Right ventricle myocardium inferior (tissue), 1 donor: Measurements from ENCODE around the gene HEPACAM2. TPM values are rescaled to one million over a fixed set of nuclear protein-coding genes. Genes with fewer than 3 reads are reported as not detected.

Experiments used
- ATAC-seq: fragments of 200-7000 bp; cut with Tn5 transposase; one replicate; pipeline ENCODE4 v1.9.1; 2020; ENCODE audit warnings: mild to moderate bottlenecking, moderate library complexity
- DNase-seq: peaks from one replicate; pipeline ENCODE4 v3.0.0; 2021; ENCODE audit errors: missing footprints
- intact Hi-C: fragments of 100-400 bp; cut with DNase I; formaldehyde crosslinking; loops from one replicate; pipeline ENCODE4 v1.11.0; 2022
- total RNA-seq: library from RNA; stranded (reverse); fragmentation: NEBNext Ultra II Directional; extraction: Animal tissue kit (Norgen Biotek cat#: 25700); gene quantifications from one replicate; pipeline ENCODE4 v1.2.1, GENCODE V29; 2021
- donor health status: DM: no; HTN: yes; CAD: no; lungs with severe emphysema.

HEPACAM2 gene
- total RNA-seq, 1 donor from 2014 or later, result not detected

DNA sequence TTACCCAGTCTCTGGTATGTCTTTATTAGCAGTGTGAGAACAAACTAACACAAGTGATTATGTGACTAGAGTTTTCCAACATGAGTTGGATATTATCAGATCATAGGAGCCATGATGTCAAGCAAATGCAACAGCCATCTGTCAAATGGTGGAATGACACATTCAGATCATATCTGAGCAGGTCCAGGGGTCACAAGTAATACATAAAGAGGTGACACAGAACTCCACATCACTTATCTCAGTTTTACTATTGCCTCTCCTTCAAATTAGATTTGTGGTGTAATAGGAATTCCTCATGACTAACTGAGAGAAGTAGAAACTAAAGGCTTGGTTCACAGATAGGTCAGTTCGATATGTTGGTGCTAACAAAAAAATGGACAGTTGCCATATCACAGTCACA lies 65.9 kb downstream of the HEPACAM2 start:
- DNase-seq (no peak), ATAC-seq (no peak)
- intact Hi-C loops, result no loop called here

DNA sequence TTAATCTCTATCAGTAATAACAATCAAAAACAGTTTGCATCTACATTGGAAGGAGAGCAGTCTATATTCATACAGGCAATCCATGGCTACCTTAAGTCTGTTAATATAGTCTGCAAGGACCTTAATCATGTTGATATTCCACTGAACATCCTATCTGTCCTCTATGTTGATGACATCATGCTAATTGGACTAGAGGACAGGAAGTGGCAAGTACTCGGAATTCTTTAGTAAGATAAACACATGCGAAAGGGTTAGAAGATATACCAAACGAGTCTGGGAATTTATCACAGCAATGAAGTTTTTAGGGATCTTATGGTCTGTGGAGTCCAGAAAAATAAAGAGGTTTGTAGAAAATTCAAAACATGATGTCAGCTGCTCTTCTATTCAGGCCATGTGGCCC lies 66.8 kb downstream of the HEPACAM2 start:
- intact Hi-C loops, result no loop called here
- ATAC-seq, result no peak
- no peak for DNase-seq

DNA sequence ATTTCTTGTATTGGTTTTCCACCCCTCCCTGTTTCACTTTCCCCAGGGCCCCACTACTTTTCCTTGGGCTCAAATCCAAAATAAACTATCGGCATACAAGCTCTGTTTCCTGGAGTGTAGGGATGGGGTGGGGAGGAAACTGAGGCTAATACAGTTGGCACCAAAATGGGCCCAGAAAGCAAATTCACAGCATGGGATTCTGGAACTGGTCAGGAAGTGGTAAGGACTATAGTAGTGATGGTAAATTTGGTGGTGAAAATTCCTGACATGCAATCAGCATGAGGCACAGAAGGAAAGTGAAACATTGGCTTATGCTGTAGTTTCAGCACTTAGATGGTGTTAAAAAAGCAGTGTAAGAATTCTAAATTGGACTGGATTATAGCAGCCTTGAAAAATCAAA lies 69.4 kb downstream of the HEPACAM2 start:
- DNase-seq (no peak), ATAC-seq (no peak)
- intact Hi-C loops, result no loop called here

DNA sequence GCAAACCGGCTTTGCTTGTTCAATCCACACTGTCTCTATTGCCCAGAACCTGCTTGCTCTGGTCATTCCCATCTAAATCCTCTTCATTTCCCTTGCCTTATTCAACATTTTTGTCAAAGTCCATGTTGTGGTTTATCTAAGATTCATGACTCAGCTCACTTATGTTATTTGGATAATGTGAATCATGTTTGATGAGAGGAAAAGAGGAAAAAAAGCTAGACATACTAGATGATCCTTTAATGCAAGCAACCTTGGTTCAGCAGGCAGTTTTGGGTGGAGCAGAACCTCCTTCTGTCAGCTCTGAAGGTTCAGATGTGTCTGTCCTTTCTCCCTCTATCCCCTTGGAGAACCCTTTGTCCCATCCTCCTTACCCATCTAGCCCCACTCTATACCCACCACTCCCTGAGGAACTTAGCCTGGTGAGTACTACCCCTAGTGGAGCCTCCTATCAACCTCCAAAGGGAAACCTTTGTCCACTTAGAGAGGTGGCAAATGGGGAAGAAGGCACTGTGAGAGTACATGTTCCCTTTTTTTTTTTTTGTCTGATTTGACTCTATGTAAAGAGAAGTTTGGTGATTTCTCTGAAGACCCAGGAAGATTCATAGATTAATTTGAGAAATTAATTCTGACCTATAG lies 76.0 kb downstream of the HEPACAM2 start:
- intact Hi-C loops, result no loop called here
- DNase-seq, result no peak
- no peak for ATAC-seq

DNA sequence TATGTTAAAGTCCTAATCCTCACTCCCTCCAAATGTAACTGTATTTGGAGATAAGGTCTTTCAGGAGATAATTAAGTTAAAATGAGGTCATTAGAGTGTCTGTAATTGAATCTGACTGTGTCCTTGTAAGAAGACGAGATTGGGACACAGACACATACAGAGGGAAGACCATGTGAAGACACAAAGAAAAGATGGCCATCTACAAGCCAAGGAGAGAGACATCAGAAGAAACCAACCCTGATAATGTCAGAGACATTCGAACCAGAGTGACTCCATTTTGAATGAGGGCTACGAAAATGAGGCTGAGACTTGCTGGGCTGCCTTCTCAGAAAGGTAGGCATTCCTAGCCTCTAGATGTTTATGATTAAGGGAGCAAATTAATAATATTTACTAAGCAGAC lies 77.5 kb downstream of the HEPACAM2 start:
- no peak for ATAC-seq
- intact Hi-C loops, result no loop called here

DNA sequence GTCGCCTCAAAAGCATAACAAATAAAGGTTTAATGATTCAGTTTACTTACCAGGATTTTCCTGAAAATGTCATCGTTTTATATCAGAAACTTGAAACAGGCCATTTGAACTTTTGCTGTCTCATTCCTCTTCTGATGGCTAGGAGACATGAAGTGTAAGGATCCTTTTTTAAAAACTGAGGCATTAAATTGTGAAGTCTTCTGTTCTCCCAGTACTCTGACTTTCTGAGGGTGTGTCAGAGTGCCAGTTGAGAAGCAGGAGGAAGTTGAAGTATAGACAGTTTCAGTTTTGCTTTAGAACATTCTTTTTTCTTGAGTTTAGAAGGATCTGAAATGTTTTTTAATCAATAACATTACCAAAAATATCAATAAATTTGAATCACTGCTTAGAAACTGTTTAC lies 78.1 kb downstream of the HEPACAM2 start, which contains the start of gene SAMD9L:
SAMD9L (minus strand) TSS at position 242 of the 400 bp plus-strand sequence. CDS start 12,414 bp downstream, outside the sequence.
- peak; percentile 67 for ATAC-seq
- intact Hi-C loops, result no loop called here

More for the DNA sequence above, 77.5 kb downstream of the HEPACAM2 start:
- no peak for DNase-seq

DNA sequence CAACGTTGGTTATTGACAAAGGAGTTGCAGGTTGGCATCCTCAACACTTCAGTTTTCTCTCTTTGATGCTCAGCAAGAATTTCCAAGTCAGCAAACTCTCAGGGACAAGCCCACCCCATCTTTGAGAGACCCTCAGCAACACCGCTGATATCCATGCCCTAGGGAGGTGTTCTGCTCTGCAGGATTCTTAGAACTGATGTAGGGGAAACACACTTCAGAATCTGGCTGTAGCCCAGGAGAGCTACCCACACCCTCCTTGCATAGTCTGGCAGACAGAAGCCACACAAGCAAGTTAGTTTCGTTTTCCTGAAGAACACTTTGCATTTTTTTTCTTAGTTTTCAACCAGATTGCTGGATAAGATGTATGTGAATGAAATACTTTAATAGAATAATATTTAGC lies 78.9 kb downstream of the HEPACAM2 start:
- ATAC-seq, result peak; percentile 72
- intact Hi-C loops, result no loop called here
- DNase-seq, result no peak

More for the DNA sequence above, 78.1 kb downstream of the HEPACAM2 start, which contains the start of gene SAMD9L:
- DNase-seq, result no peak

DNA sequence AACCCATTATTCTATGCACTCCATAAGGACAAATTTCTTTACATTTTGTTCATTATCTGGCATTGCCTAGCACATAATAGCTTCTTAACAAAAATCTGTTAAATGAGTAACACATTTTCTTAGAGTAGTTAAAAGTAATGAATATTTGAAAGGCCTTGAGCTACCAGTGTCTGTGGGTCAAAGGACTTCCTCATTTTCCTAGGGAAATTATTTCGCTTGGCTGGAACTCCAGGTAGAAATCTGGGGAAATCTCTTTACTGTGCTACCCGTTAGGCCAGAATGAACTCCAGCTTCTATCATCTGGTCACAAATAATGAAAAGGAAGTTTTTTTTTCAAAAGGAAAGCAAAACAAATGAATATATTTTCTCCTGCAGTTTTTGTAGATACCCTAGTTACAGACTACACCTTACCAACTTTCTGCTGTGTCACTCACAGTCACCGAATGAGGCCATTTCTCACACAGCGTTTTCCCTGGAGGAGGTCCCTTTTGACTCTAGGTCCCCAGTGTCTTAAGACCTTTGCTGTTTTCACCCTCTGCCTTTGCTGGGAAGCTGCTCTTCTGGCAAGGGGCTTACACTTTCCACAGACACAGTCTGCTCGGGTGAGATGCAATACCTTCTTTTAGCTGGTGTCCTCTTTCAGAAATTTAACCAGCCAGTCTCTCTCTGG lies 79.7 kb downstream of the HEPACAM2 start:
- DNase-seq, result no peak
- intact Hi-C loops, result no loop called here

DNA sequence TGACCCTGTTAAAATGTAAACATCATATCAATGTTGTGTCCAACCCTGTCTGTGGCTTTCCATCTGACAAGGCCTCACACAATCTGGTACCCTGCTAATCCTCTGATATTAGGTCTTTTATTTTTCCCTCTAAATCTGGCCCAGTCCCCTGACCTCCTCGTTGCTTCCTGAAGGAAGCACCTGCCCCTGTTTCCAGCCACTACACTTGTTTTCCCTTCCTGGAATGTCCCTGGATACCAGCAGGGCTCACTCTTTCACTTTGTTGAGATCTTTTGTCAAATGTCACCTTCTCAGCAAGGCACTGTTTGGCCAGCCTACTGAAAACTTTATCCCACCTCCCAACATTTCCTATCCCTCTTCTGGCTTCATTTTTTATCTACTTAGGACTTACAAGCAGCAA lies 80.2 kb downstream of the HEPACAM2 start:
- intact Hi-C loops, result no loop called here
- DNase-seq (no peak), ATAC-seq (no peak)

More for the DNA sequence above, 79.7 kb downstream of the HEPACAM2 start:
- no peak for ATAC-seq

DNA sequence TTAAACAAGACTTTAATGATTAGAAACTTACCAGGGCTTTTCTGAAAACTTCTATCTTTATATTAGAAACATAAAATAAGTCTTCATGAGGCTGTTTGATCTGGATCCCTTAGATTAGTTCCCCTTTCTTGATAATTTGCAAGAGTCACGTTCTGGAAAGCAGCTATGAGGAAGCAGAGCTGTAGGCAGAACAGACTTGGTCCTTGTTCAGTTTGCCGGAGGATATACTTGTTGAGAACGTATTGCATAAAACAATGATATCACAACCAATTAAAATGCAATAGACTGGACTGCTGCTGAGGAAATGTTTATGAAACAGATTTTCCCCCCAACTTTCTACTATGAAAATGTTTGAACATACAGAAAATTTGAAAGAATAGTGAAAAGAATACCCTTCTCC lies 80.9 kb downstream of the HEPACAM2 start:
- DNase-seq, result no peak
- no peak for ATAC-seq
- intact Hi-C loops, result no loop called here

DNA sequence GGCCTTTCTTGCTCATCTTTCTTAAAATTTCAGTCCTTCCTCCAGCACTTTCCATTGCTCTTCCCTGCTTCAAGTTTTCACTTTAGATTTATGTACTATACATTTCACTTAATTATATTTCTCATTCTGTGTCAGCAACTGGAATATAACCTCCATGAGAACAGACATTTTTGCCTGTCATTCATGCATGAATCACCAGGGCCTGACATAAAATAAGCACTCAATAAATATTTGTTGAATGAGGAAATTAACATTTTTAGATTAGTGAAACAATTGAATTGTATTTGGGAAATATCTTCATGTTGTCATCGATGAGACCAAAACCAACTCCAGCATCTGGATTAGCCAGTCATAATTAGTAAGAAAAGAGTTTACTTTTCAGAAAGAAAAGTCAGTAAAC lies 84.1 kb downstream of the HEPACAM2 start:
- no peak for DNase-seq
- intact Hi-C loops, result no loop called here
- ATAC-seq, result no peak

DNA sequence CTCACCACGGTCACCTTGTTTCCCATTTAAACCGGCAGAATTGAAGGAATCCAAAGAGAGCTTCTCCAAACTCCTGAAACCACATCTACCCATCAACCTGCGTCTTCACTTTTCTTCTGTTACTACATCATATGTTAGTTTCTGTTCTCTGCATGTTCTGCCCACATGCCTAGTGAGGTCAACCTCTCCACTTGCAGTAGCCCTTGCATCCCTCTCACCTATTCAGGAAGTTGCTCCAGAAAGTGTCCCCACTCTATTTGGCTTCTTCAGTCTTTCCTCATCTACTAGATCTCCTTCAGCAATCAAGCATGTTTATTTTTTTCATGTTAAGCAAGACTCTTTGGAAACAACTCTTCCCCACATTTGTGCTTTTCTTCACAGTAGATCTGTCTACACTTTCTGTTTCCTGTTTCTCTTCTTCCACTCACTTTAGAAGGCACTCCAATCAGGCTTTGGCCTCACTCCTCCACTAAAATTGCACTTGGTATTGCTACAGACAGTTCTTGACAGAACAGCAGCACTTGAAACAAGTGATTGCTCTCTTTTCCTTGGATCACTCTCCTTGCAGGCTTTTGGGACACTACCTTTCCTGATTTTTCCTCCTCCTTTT lies 85.6 kb downstream of the HEPACAM2 start:
- no peak for ATAC-seq
- intact Hi-C loops, result no loop called here
- DNase-seq, result no peak

DNA sequence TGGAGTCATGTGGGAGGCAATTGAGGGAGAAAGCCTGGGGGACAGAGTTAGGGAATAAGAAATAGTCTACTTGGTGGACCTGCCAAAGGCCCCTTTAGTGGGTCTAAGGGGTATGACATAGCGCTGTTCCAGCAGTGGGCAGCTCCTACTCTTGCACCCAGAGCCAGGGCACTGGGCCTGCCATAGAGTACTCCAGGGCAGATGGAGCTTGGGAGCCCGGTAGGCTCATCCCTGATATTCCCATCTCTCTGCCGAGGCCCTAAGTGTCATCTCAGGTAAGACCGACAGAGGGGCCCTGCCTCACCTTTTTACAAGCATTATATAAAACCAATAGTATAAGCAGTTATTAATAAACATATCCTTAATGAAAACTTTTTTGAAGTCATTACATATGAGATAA lies 87.7 kb downstream of the HEPACAM2 start:
- ATAC-seq (no peak), DNase-seq (no peak)
- intact Hi-C loops, result no loop called here

Other genes with a start within 250 kb of the HEPACAM2 start
- gene SAMD9, start 108.5 kb downstream of the HEPACAM2 start, total RNA-seq, result 3.2 TPM
- 3.8 TPM for gene SAMD9L, start 78.1 kb downstream of the HEPACAM2 start, total RNA-seq
- gene VPS50, start 5.9 kb upstream of the HEPACAM2 start, total RNA-seq, result 15.5 TPM